ENCODE results near the gene PLD4.
"Not testable (repeated sequence)": the region's sequence is repeated elsewhere in the genome, so short reads cannot be mapped to it uniquely, and the experiment has no call there.

PLD4 gene

DNA sequence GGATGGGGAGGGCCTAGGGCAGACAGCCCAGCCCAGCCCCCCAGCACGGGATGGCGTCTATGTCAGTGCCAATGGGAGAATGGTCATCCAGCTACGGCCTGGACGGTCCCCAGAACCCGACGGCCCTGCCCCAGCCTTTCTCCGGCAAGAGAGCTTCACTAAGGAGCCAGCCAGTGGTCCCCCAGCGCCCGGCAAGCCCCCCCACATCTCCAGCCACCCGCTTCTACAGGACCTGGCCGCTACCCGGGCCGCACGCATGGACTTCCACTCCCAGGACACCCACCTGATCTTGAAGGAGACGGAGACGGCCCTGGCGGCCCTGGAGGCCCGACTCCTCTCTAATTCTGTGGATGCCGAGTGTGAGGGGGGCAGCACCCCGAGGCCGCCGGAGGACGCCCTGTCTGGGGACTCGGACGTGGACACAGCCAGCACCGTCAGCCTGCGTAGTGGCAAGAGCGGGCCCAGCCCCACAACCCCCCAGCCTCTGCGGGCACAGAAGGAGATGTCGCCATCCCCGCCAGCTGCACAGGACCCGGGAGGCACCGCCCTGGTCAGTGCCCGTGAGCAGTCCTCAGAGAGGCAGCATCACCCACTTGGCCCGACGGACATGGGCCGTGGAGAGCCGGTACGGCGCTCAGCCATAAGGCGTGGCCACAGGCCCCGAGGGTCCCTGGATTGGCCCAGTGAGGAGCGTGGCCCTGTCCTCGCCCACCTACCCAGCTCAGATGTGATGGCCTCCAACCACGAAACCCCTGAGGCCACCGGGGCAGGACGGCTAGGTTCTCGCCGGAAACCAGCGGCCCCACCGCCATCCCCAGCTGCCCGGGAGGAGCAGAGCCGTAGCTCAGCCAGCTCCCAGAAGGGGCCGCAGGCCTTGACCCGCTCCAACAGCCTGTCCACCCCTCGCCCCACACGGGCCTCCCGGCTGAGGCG lies 37.7 kb upstream of the PLD4 start:
- DNase-seq = peak; percentile 1

GRCh38 chr14:104887623-104888488 lies 36.8 kb upstream of the PLD4 start:
- DNase-seq = peak; percentile 0

DNA sequence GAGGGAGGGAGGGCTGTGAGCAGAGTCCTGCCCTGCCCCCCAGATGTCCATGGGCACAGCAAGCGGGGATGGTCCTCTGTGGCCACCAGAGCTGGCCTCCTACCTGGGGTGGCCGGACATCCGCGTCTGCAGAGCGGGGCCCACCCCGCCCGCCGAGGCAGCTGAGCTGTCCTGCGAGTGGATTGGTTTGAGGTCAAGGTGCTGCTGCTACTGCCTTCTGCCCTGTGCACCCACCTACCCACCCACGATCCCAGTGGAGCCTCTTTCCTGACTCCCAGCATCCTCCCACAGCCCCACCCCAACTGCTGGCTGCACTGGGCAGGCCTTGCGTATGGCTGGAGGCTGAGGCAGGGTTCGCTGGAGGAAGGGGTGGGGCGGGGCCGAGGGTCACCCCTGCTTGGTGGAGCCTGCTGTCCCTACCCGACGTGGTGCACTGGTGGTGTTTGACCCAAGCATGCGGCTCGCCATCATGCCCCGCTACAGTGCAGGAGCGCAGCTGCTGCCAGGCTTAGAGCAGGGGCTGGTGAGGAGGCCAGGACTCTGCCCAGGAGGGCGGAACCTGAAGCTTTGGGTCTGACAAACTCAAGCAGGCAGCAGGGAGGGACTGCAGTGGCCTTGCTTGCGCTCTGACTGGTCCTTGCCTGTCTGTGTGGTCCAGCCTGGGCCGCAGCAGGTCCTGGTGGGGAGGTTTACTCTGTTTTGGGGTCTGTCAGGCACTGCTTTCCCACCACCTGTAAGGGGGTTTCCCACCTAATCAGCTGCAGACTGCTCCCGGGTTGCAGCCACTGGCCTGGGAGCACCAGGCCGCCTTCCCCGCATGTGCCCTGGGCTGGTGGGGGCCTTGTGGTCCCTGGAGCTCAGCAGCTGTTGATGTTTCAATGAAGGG lies 35.9 kb upstream of the PLD4 start:
- DNase-seq = peak; percentile 1

- DNase-seq = peak; percentile 0
Measured at GRCh38 chr14:104889375-104889757, 35.3 kb upstream of the PLD4 start.

DNA sequence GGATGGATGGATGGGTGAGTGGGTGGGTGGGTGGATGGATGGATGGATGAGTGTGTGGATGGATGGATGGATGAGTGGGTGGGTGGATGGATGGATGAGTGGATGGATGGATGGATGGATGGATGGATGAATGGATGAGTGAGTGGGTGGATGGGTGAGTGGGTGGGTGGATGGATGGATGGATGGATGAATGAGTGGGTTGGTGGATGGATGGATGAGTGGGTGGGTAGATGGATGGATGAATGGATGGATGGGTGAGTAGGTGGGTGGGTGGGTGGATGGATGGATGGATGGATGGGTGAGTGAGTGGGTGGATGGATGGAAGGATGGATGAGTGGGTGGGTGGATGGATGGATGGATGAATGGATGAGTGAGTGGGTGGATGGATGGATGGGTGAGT lies 34.4 kb upstream of the PLD4 start:
- not testable (repeated sequence) for DNase-seq

DNA sequence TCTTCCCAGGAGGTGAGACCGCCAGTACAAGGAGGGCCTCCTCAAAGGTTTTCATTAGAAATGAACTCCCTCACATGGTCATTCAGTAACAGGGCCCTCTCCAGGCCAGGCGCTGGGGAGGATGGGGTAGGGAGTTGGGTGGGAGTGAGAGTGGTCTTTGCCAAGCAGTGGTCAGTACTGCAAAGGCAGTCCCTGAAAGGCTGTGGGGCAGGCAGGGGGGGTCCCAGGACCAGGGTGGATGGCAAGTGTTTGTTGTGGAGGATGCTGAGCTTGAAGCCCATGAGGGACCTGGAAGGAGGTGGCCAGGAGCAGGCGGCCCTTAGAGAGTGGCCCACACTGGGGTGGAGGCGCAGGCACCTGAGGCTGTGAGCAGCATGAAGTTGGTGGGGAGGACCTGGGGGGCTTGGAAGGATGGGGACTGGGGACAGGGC lies 33.5 kb upstream of the PLD4 start:
- peak; percentile 1 for DNase-seq

DNA sequence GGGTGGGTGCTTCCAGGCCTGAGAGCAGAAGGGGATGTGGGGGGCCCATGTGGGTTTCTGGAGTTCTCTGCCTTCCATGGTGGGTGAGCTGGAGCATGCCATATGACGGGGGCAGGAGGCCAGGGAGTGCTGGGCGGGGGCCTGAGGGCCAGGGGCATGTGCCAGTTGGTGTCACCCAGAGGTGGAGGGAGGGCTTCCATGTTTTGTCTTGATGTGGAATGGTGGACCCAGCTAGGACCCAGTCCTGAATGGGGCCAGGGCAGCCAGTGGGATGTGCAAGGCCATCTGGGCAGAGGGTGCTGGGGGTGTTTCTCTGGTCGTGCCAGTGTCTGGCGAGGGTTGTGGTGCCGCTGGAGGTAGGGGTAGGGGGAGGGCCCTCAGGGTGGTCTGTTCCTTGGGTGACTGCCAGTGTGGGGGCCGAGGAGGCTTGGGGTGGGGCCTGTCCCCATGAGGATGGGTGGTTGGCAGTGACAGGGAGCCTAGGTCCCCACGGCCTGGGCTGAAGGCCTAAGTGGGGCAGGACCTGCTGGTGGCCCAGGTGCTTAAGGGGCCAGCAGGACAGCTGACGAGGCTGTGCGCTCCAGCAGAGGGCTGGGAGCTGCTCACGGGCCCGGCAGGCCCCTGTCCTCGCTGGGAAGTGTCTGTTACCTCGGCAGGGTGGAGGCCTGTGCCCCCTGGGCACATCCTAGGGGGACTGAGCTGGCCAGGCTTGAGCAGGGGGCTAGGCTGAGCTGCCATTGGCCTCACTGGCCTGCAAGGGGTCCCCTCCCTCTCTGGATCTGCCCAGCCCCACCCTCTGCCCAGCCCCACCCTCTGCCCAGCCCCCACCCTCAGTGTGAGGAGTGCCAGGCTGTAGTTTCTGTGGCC lies 32.8 kb upstream of the PLD4 start:
- DNase-seq = peak; percentile 1

- peak; percentile 2 for DNase-seq
Measured at GRCh38 chr14:104892531-104893434, 31.9 kb upstream of the PLD4 start.

DNA sequence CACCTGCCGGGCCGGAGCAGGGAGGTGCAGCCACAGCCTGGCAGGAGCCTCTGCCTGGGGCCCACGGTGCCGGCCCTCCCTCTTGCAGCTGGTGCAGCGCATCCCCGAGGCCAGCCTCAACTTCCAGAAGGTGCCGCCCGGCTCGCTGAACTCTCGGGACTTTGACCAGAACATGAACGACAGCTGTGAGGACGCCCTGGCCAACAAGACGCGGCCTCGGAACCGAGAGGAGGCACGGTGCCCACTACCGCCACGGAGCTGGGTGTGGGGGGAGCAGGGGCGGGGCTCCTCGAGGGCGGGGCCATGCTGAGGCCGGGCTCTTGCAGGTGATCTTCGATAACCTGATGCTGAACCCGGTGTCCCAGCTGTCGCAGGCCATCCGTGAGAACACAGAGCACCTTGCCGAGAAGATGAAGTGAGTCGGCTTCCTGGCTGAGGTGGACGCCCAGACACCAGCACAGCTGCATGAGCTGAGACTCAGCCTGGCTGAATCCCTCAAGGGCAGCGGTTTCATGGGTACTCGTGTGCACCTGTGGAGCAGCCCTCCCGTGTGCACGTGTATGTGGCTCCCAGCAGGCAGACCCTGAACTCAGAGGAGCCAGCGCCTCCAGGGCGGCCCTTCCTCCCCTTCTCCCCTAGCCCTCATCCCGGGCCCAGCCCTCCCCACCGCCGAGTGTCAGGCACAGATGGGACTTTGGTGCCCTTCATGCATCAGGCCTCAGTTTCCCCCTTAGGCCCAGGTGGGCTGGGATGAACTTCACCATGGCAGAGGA lies 31.1 kb upstream of the PLD4 start:
- no peak for DNase-seq

- no peak for DNase-seq
Measured at GRCh38 chr14:104894331-104895206, 30.1 kb upstream of the PLD4 start.

GRCh38 chr14:104895207-104895785 lies 29.4 kb upstream of the PLD4 start:
- DNase-seq = no peak

DNA sequence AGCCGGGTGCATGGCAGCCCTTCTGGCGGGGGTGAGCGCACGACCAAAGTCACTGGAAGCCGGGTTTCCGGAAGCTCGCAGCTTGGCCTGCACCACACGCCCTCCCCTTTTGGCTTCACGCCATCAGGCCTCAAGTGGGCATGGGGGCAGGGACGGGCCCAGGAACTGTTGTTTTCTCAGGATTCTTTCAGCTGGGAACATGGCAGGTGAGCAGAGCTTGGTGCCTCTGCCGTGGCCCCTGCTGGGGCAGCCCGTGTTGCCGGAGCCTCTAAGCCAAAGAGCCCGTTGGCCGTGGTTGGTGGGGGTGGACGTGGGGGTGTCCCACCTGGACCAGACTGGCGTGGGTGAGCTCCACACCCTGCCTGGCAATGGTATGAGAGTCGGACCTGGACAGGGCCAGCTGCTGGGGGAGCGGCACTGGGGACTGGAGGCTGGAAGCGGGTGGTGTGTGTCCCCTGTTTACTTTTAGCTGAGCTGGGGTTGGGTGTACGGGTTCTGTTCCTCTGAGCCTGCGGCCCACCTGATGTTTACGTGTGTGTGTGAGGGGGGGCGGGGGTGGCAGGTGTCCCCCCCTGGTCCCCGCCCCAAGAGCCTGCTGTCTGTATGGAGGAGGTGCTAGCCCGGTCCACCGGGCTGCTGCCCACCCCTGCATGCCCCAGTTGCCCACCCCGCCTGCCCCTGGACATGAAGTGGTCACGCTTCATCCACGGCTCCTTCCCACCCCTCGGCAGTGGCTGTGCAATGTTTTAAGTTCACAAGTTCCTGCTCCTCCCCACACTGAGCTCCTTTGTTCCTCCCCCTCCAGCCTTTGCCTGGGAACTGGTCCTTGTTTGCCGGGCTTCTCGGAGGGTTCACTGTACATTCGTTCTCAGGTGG lies 28.7 kb upstream of the PLD4 start:
- DNase-seq = peak; percentile 1

GRCh38 chr14:104897330-104898194 lies 27.1 kb upstream of the PLD4 start:
- DNase-seq = no peak

- no peak for DNase-seq
Measured at GRCh38 chr14:104898195-104898558, 26.5 kb upstream of the PLD4 start.

DNA sequence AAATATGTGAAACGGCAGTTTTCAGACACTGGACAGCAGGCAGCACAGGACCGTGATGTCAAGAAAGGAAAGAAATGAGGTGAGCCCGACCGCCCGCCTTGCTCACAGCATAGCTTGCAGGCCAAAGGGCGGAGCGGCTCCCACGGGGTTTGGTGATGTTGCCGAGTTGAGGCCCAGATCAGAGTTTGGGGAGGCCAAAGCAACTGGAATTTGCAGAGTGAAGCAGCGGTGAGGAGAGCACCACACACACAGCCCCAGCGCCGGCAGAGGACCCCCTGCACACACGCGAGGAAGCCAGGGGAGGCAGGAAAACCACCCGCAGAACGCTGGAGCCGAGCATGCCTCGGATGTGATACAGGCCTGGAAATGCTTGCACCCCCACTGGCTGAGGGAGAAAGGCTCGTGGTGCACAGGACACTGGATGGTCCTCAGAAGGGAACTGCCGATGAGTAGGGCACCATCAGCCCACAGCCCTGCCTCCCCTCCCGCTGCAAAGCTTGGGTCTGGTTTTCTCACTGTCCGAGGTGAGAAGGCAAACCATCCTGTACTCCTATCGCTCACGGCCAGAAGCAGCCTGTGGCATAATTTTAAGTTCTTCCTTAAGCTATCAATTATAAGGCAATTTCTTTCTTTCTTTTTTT lies 25.7 kb upstream of the PLD4 start:
- DNase-seq = no peak

DNA sequence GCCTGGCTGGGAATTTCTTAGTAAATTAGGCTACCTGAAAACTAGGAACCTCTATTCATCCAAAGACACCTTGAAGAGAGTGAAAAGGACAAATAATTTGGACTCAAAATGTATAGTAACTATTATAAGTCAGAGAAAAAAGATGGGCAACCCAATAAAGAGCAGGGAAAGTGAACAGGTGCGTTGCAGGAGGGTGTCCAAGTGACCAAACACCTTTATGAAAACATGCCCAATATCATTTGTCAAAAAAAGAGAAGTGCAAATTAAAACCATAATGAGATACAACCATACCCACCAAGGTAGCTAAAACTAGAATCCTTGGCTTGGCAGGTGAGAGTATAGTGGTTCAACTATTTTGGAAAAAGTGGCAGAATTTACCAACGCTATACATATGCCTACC lies 24.9 kb upstream of the PLD4 start:
- DNase-seq = no peak

All from stimulated activated CD4-positive, alpha-beta T cell treated with anti-CD3 and anti-CD28 coated beads, Interleukin-15, amount 100 ng/mL, for 24 hours (primary cell).